Measurements from ENCODE around the gene OXCT1.

OXCT1 gene

GRCh38 chr5:41856644-41857491, 13.4 kb downstream of the OXCT1 start:
- TF ChIP-seq ZNF510 (tag by site-specific recombination; IDR thresholded peaks at IDR 0.05; ENCODE audit: insufficient replicate concordance) (no peak), ZNF654 (tag by site-specific recombination; IDR thresholded peaks at IDR 0.05; ENCODE audit: low read depth) (peak; percentile 98), CTCF (tag by site-specific recombination; IDR thresholded peaks at IDR 0.05) (peak; percentile 67; the same call in 1 of the 2 replicates), ZNF660 (tag by site-specific recombination; IDR thresholded peaks at IDR 0.05) (peak; percentile 72; the same call in 1 of the 2 replicates)
- Histone ChIP-seq H3K4me1 (ENCODE audit: control insufficient read depth, insufficient read depth, low read length) (no peaks in the 10 kb centered on the region), H3K36me3 (ENCODE audit: control insufficient read depth in 2 of 2, insufficient read depth in 1 of 2, low read length in 2 of 2) (peaks cover 0 to 47% of the 10 kb centered on the region in 2 experiments; a peak in 2 of 3 replicates), H3K4me3 (ENCODE audit: low read depth, low read length) (no peak overlapping the region), H3K27ac (ENCODE audit: extremely low read depth, low read depth, low read length) (no peak overlapping the region), H3K9me3 (ENCODE audit: control insufficient read depth, insufficient read depth, low read depth, low read length) (no peaks in the 10 kb centered on the region)
- POLR2A ChIA-PET: no interaction called here
- CTCF ChIA-PET: interaction anchor here (0.6 to 8.8 kb wide), 27 partner anchors 9 to 1116 kb away, joined by 3 to 118 read pairs (median 3); no protein-coding TSS in a partner anchor

GRCh38 chr5:41852293-41852692, 17.9 kb downstream of the OXCT1 start:
- no peak overlapping the region for H3K4me3 ChIP-seq (ENCODE audit: low read depth, low read length)
- peaks cover 0 to 58% of the 10 kb centered on the region in 2 experiments; a peak in 2 of 3 replicates for H3K36me3 ChIP-seq (ENCODE audit: control insufficient read depth in 2 of 2, insufficient read depth in 1 of 2, low read length in 2 of 2)
- H3K27ac ChIP-seq (ENCODE audit: extremely low read depth, low read depth, low read length): no peak overlapping the region
- H3K9me3 ChIP-seq (ENCODE audit: control insufficient read depth, insufficient read depth, low read depth, low read length): no peaks in the 10 kb centered on the region
- ChIA-PET POLR2A (no interaction called here), CTCF (interaction anchor here (8.8 kb wide), 1 partner anchor 205 kb away, joined by 118 read pairs; no protein-coding TSS in a partner anchor)
- no peaks in the 10 kb centered on the region for H3K4me1 ChIP-seq (ENCODE audit: control insufficient read depth, insufficient read depth, low read length)
- TF ChIP-seq SP7 (tag by site-specific recombination; IDR thresholded peaks at IDR 0.05) (no peak), ZNF704 (tag by site-specific recombination; IDR thresholded peaks at IDR 0.05) (no peak), ZNF701 (tag by site-specific recombination; IDR thresholded peaks at IDR 0.05) (no peak), ZIC2 (tag by site-specific recombination; IDR thresholded peaks at IDR 0.05) (no peak), ZNF280C (tag by site-specific recombination; IDR thresholded peaks at IDR 0.05) (no peak), ZBTB44 (tag by site-specific recombination; IDR thresholded peaks at IDR 0.05) (no peak), ZNF549 (tag by site-specific recombination; IDR thresholded peaks at IDR 0.05) (no peak), ZBTB10 (tag by site-specific recombination; IDR thresholded peaks at IDR 0.05) (no peak), ZNF391 (tag by site-specific recombination; IDR thresholded peaks at IDR 0.05; ENCODE audit: borderline replicate concordance, low read depth) (no peak), MEIS1 (CRISPR knock-in tag; IDR thresholded peaks at IDR 0.05; ENCODE audit: borderline replicate concordance) (no peak), HOXC10 (CRISPR knock-in tag; IDR thresholded peaks at IDR 0.05) (no peak), ZNF585B (tag by site-specific recombination; IDR thresholded peaks at IDR 0.05) (no peak), ZNF184 (tag by site-specific recombination; IDR thresholded peaks at IDR 0.05) (no peak), ZNF138 (tag by site-specific recombination; IDR thresholded peaks at IDR 0.05; ENCODE audit: borderline replicate concordance) (no peak), ZNF416 (tag by site-specific recombination; IDR thresholded peaks at IDR 0.05) (no peak), WT1 (tag by site-specific recombination; IDR thresholded peaks at IDR 0.05) (no peak), ZSCAN23 (tag by site-specific recombination; IDR thresholded peaks at IDR 0.05) (no peak), ZNF658 (tag by site-specific recombination; IDR thresholded peaks at IDR 0.05) (no peak), HOXA7 (CRISPR knock-in tag; IDR thresholded peaks at IDR 0.05; ENCODE audit: borderline replicate concordance) (no peak)

All from HEK293 (cell line).